Heart left ventricle (tissue), 13 donors: Measurements from ENCODE around the gene PKD2L1.

Experiments used
- CTCF ChIP-seq, 12 donors: fragments of 200-600 bp; sonication (generic) in 4 of 12; IDR thresholded peaks; one replicate each; pipeline versions ENCODE4 v1.5.0 to v1.8.0; 2018 to 2022; ENCODE audit warnings: antibody characterized with exemption in 12 of 12, mild to moderate bottlenecking in 5 of 12
- POLR2A ChIP-seq, 2 donors: fragments of 450-650 bp; IDR thresholded peaks; one replicate each; pipeline ENCODE4 v1.6.1; 2017; ENCODE audit warnings: antibody characterized with exemption in 2 of 2, mild to moderate bottlenecking in 2 of 2, moderate library complexity in 2 of 2
- donor health status: ischemic (EF 13 %, LVEDD 7.1; RV severe dilation, severe dysfunction).
- donor health status: DM: no; HTN: yes; CAD: no.
- donor health status: DM: no; HTN: no; CAD: no.
- donor health status: ischemic (EF 25% LVEDD 6.9; RV normal size, moderate dysfunction).
- donor health status: ischemic (EF 25% LVEDD 5.7; RV mildly dilated, moderate dysfunction).
- donor health status: ischemic (EF 35%, LVEDD 5.7; RV mildly dilated, moderate dysfunction).
- donor health status: nonischemic (EF 11% LVEDD 7.7; RV severe dilation, severe dysfunction).
- donor health status: DM: yes; HTN: yes; CAD: no.
- donor health status: PGD.
- donor health status: ischemic (EF 29% LVEDD 5.4; RV normal size, mild dysfunction).
- donor health status: nonischemic (EF 23%, LVEDD 6.1; RV moderate dilation, normal function).

DNA sequence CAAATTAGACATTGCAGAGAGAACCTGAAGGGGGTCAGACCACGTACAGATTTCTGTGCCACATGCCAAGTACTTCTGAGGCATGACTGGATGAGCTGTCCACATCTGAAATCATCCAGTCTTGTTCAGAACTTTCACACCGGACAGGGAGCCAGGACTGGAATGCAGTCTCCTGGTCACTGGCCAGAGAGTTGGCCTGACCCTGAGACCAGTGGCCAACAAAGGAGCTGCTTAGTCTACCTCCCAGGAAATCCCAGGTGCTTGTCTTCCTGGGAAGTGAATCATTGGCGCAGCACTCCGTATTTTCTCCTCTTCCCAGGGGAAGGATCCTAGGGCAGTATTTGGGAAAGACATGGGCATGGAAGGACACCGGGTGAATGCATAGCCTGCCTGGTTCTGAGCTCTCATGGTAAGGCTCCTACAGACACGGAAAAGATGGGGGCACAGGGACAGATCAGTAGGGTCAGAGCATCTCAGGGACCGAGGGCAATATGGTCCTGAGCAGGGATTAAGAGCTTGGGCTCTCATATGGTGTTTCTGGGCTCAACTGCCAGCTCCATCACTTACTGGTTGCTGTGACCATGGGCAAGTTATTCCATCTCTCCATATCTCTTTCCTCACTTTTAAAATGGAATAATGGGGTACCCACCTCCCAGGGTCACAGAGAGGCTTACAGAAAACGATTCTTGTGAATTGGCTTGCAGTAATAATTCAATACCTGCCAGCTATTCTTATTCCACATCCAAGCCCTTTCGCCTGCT, 15.7 kb upstream of the PKD2L1 start:
- no peak for TF ChIP-seq CTCF (IDR thresholded peaks at IDR 0.05)
- no peak for TF ChIP-seq POLR2A (IDR thresholded peaks at IDR 0.05)
